H1 (cell line): Measurements from ENCODE around the gene MTRFR. TPM values are rescaled to one million over a fixed set of nuclear protein-coding genes. Genes with fewer than 3 reads are reported as not detected.

ENCODE experiments used
- CTCF ChIA-PET: fragments of 300-600 bp; sonication (Branson Sonifier 250); formaldehyde crosslinking; loops from one replicate; lab custom pipeline; 2021; ENCODE audit not compliant: partially characterized antibody; lab: Charles Lee
- POLR2A ChIA-PET: fragments of 300-600 bp; sonication (Branson Sonifier 250); formaldehyde crosslinking; loops from one replicate; lab custom pipeline; 2021; ENCODE audit warnings: inconsistent platforms; ENCODE audit not compliant: partially characterized antibody; lab: Charles Lee
- DNase-seq, 2 experiments: peaks; one replicate each; pipeline versions ENCODE4 v3.0.0 to v3.0.0-alpha.2; 2010 to 2022; ENCODE audit warnings: low spot score in 2 of 2, low read depth in 1 of 2, mixed read lengths in 1 of 2
- FAIRE-seq: peaks from 2 replicates; lab custom pipeline; 2011; peaks lifted over from hg19 to GRCh38; lab: Jason Lieb, UNC
- H2AFZ ChIP-seq: 2 replicates; pipeline ENCODE4 v1.8.1; 2012; ENCODE audit warnings: low read length, inconsistent platforms
- H2AK5ac ChIP-seq: 2 replicates; pipeline ENCODE4 v1.6.1; 2013; ENCODE audit warnings: low read depth, low read length
- H2BK120ac ChIP-seq: replicated peaks from 2 replicates; pipeline ENCODE3; 2013; ENCODE audit warnings: low read depth, low read length, inconsistent platforms
- H2BK12ac ChIP-seq: 2 replicates; pipeline ENCODE4 v1.6.1; 2013; ENCODE audit warnings: low read depth, low read length
- H2BK15ac ChIP-seq: 2 replicates; pipeline ENCODE4 v1.6.1; 2013; ENCODE audit warnings: low read length
- H2BK20ac ChIP-seq: 2 replicates; pipeline ENCODE4 v1.6.1; 2013; ENCODE audit warnings: low read length
- H2BK5ac ChIP-seq: 2 replicates; pipeline ENCODE4 v1.6.1; 2013; ENCODE audit warnings: low read depth, low read length
- H3K14ac ChIP-seq: 2 replicates; pipeline ENCODE4 v1.6.1; 2013; ENCODE audit warnings: inconsistent platforms; ENCODE audit not compliant: insufficient read length
- H3K18ac ChIP-seq: 2 replicates; pipeline ENCODE4 v1.6.1; 2013; ENCODE audit warnings: low read length; ENCODE audit errors: extremely low read depth
- H3K23ac ChIP-seq: 2 replicates; pipeline ENCODE4 v1.6.1; 2013; ENCODE audit warnings: inconsistent platforms; ENCODE audit not compliant: insufficient read length
- H3K23me2 ChIP-seq: 2 replicates; pipeline ENCODE4 v1.6.1; 2013; ENCODE audit warnings: low read depth, low read length
- H3K27ac ChIP-seq: 2 replicates; pipeline ENCODE4 v1.6.1; 2011; ENCODE audit warnings: low read depth, low read length, inconsistent platforms
- H3K27me3 ChIP-seq, 4 experiments: replicated peaks in 1 of 4; 1 replicate in 1 of 4; 2 replicates in 3 of 4; pipeline versions ENCODE4 v1.6.1 to v1.8.1; 2011 to 2013; ENCODE audit warnings: low read length in 3 of 4, mild to moderate bottlenecking in 3 of 4, inconsistent platforms in 2 of 4, mixed read lengths in 2 of 4, moderate library complexity in 1 of 4; ENCODE audit not compliant: control insufficient read depth in 3 of 4, insufficient read depth in 3 of 4; ENCODE audit errors: extremely low read depth in 1 of 4
- H3K36me3 ChIP-seq, 4 experiments: 2 replicates each; pipeline versions ENCODE4 v1.6.1 to v1.8.1; 2011 to 2013; ENCODE audit warnings: mild to moderate bottlenecking in 4 of 4, low read length in 3 of 4, moderate library complexity in 2 of 4, control low read depth in 1 of 4, inconsistent platforms in 1 of 4; ENCODE audit not compliant: insufficient read depth in 4 of 4, control insufficient read depth in 2 of 4
- H3K4ac ChIP-seq: replicated peaks from 2 replicates; pipeline ENCODE3; 2013; ENCODE audit warnings: low read length, low read depth, mixed read lengths, inconsistent platforms; ENCODE audit not compliant: insufficient read length
- H3K4me1 ChIP-seq, 4 experiments: replicated peaks in 1 of 4; 1 replicate in 1 of 4; 2 replicates in 3 of 4; pipeline versions ENCODE4 v1.6.1 to v1.8.1; 2011 to 2013; ENCODE audit warnings: low read length in 3 of 4, inconsistent platforms in 2 of 4, mixed read lengths in 1 of 4; ENCODE audit not compliant: insufficient read depth in 4 of 4, control insufficient read depth in 3 of 4
- H3K4me2 ChIP-seq, 2 experiments: 2 replicates each; pipeline versions ENCODE4 v1.6.1 to v1.8.1; 2011 to 2013; ENCODE audit warnings: low read depth in 2 of 2, low read length in 2 of 2, control low read depth in 1 of 2, inconsistent platforms in 1 of 2, mild to moderate bottlenecking in 1 of 2; ENCODE audit not compliant: insufficient read depth in 1 of 2
- H3K4me3 ChIP-seq, 4 experiments: fragments of 200-600, 300-600 bp in 1 of 4; sonication (generic), shearing (Covaris generic), sonication (Bioruptor Twin) in 1 of 4; 2 replicates each; pipeline versions ENCODE4 v1.5.1 to v1.8.1; 2011 to 2016; ENCODE audit warnings: low read length in 4 of 4, low read depth in 3 of 4, control low read depth in 2 of 4, inconsistent platforms in 2 of 4, mild to moderate bottlenecking in 2 of 4, mixed read lengths in 1 of 4, moderate library complexity in 1 of 4; ENCODE audit not compliant: insufficient read depth in 2 of 4; ENCODE audit errors: extremely low read depth in 1 of 4
- H3K56ac ChIP-seq: replicated peaks from 2 replicates; pipeline ENCODE3; 2013; ENCODE audit warnings: low read depth, mild to moderate bottlenecking, mixed read lengths, low read length, inconsistent platforms; ENCODE audit not compliant: insufficient read length
- H3K79me1 ChIP-seq: 2 replicates; pipeline ENCODE4 v1.6.1; 2013; ENCODE audit warnings: low read depth, low read length, control low read depth
- H3K79me2 ChIP-seq, 2 experiments: 2 replicates each; pipeline versions ENCODE4 v1.6.1 to v1.8.1; 2012 to 2013; ENCODE audit warnings: low read length in 2 of 2, mild to moderate bottlenecking in 2 of 2, inconsistent platforms in 1 of 2; ENCODE audit not compliant: insufficient read depth in 2 of 2, control insufficient read depth in 1 of 2
- H3K9ac ChIP-seq, 4 experiments: replicated peaks in 1 of 4; 1 replicate in 1 of 4; 2 replicates in 3 of 4; pipeline versions ENCODE4 v1.6.1 to v1.8.1; 2011 to 2013; ENCODE audit warnings: low read depth in 3 of 4, low read length in 3 of 4, control low read depth in 2 of 4, mild to moderate bottlenecking in 2 of 4, moderate library complexity in 2 of 4, inconsistent platforms in 1 of 4; ENCODE audit errors: extremely low read depth in 1 of 4
- H3K9me3 ChIP-seq, 2 experiments: 2 replicates each; pipeline versions ENCODE4 v1.6.1 to v1.8.1; 2012 to 2013; ENCODE audit warnings: mild to moderate bottlenecking in 2 of 2, moderate library complexity in 2 of 2, control low read depth in 1 of 2, inconsistent platforms in 1 of 2, low read depth in 1 of 2, low read length in 1 of 2, mixed read lengths in 1 of 2; ENCODE audit not compliant: insufficient read depth in 2 of 2
- H4K20me1 ChIP-seq, 2 experiments: replicated peaks in 1 of 2; 2 replicates each; pipeline versions ENCODE3 to v1.8.1; 2011 to 2013; ENCODE audit warnings: inconsistent platforms in 2 of 2, low read length in 2 of 2, mild to moderate bottlenecking in 1 of 2; ENCODE audit not compliant: insufficient read depth in 2 of 2, control insufficient read depth in 1 of 2
- H4K5ac ChIP-seq: 2 replicates; pipeline ENCODE4 v1.6.1; 2013; ENCODE audit warnings: low read length, low read depth, mixed read lengths, inconsistent platforms; ENCODE audit not compliant: insufficient read length
- H4K8ac ChIP-seq: 2 replicates; pipeline ENCODE4 v1.8.0; 2013; ENCODE audit warnings: mild to moderate bottlenecking, moderate library complexity, low read length, inconsistent platforms; ENCODE audit not compliant: insufficient read depth; ENCODE audit errors: extremely low read depth
- H4K91ac ChIP-seq: replicated peaks from 2 replicates; pipeline ENCODE3; 2013; ENCODE audit warnings: low read length, mixed read lengths, inconsistent platforms; ENCODE audit not compliant: insufficient read length
- ASH2L ChIP-seq: fragments of 200-600, 300-600 bp; sonication (generic); IDR thresholded peaks from one replicate; pipeline ENCODE4 v1.7.1; 2017; ENCODE audit warnings: low read length
- BACH1 ChIP-seq: IDR thresholded peaks from 2 replicates; pipeline ENCODE4 v1.6.1; 2012; ENCODE audit warnings: low read length, improper control_type of control experiment
- EGR1 ChIP-seq: IDR thresholded peaks from 2 replicates; pipeline ENCODE4 v1.6.1; 2011; ENCODE audit warnings: low read depth, low read length, borderline replicate concordance
- GABPA ChIP-seq: IDR thresholded peaks from 2 replicates; pipeline ENCODE4 v1.6.1; 2011; ENCODE audit warnings: mild to moderate bottlenecking, low read length, moderate library complexity, borderline replicate concordance; ENCODE audit not compliant: insufficient read depth
- KDM5A ChIP-seq: fragments of 200-600 bp; IDR thresholded peaks from 2 replicates; pipeline ENCODE4 v1.7.1; 2012; ENCODE audit warnings: mild to moderate bottlenecking, low read length, inconsistent platforms, mixed read lengths
- NRF1 ChIP-seq: IDR thresholded peaks from 2 replicates; pipeline ENCODE4 v1.6.1; 2011; ENCODE audit warnings: mild to moderate bottlenecking, low read depth, low read length, improper control_type of control experiment
- RNF2 ChIP-seq: fragments of 200-900, 300-1000 bp; sonication (generic); IDR thresholded peaks from 2 replicates; pipeline ENCODE4 v1.7.1; 2016; ENCODE audit warnings: borderline replicate concordance, low read depth, mild to moderate bottlenecking, antibody characterized with exemption, low read length; ENCODE audit not compliant: poor library complexity, severe bottlenecking; ENCODE audit errors: missing control alignments
- SIRT6 ChIP-seq: IDR thresholded peaks from one replicate; pipeline ENCODE4 v1.7.1; 2012; ENCODE audit warnings: low read length, inconsistent platforms
- SP4 ChIP-seq: IDR thresholded peaks from 2 replicates; pipeline ENCODE4 v1.6.1; 2012; ENCODE audit warnings: low read length, inconsistent platforms
- WGBS, 2 experiments: shearing (Covaris generic) in 1 of 2; methylation state at CpG; one replicate each; pipeline versions ENCODE4 v1.1.6 to v1.1.7; 2013 to 2015; ENCODE audit warnings: low lambda C conversion rate in 2 of 2, mixed read lengths in 2 of 2, inconsistent platforms in 1 of 2, low coverage in 1 of 2, missing lambda C conversion rate in 1 of 2; ENCODE audit not compliant: insufficient replicate concordance in 2 of 2, insufficient coverage in 1 of 2, insufficient read length in 1 of 2; ENCODE audit errors: extremely low coverage in 1 of 2, missing lambda C conversion rate in 1 of 2; 5-methylcytosine and 5-hydroxymethylcytosine counted together
- polyA plus RNA-seq, 7 experiments: library from polyadenylated mRNA; depleted of rRNA in 3 of 7; stranded (reverse) in 5 of 7; unstranded in 2 of 7; fragments of >200 nt in 5 of 7; fragments of 200-250 nt in 2 of 7; gene quantifications; 1 replicate in 5 of 7; 2 replicates in 1 of 7; 4 replicates in 1 of 7; pipeline versions ENCODE4 v1.2.1 to v1.2.3, GENCODE V29; 2011 to 2013; ENCODE audit warnings: missing spikeins in 2 of 7, mixed read lengths in 2 of 7
- total RNA-seq: library from RNA; stranded (reverse); fragmentation: NEBNext Ultra II Directional; extraction: Animal tissue kit (Norgen Biotek cat#: 25700); gene quantifications from 2 replicates; pipeline ENCODE4 v1.2.1, GENCODE V29; 2021
- TF ChIP-seq, protein P1 (sequence below): IDR thresholded peaks from 2 replicates; pipeline ENCODE4 v1.6.1; 2012; ENCODE audit warnings: inconsistent platforms

The MTRFR gene
- total and polyA plus RNA-seq, 2 of the 8 experiments (the other 6 are each of a cell fraction or from before 2014, with no cell fraction given): 9.2 to 12.9 TPM

DNA sequence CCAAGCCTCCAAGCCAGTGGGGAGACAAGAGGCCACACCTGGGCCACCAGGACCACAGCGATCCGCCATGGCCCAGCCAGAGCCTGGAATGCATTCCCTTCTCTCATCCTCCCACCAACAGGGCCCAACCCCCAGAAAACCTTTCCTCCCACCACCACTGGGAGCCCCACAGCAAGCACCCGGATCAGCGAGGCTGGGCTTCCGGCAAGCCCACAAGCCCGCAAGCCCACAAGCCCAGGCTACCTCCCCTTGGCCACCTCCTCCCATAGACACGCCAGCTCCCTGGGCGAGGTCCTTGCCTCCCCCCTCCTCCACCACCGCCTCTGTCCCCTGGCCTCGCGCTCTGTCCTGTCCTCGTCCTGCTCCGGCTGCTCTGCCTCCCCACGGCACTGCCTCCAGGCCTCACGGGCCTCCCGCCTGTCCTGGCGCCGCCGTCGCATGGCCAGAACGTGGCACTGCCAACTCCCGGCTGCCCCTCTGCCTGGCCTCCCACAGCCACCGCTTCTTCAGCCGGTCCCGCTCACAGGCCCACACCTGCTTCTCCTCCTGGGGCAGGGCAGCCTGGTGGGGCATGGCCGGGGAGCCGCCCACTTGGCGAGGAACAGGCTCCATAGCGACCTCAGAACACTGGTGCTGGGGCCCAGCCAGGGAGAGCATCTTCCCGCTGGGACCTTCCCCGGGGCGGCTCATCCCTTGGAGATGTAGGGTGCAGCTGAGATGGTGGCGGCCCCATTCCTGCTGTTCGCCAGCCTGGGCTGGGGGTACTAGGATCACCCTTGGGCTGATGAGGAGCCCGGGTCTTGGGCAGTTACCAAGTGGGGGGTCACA lies 32.8 kb downstream of the MTRFR start:
- Histone ChIP-seq H3K9me3 (no peaks in the 10 kb centered on the region), H2BK15ac (no peak overlapping the region), H2BK5ac (no peak overlapping the region; the same call in 1 of the 2 replicates), H3K14ac (no peak overlapping the region), H4K91ac (no peak overlapping the region), H3K4me3 (no peak overlapping the region), H3K27me3 (no peaks in the 10 kb centered on the region), H4K5ac (no peak overlapping the region), H3K79me2 (peaks cover 0 to 58% of the 10 kb centered on the region in 2 experiments; a peak in 2 of 4 replicates), H2AK5ac (no peak overlapping the region), H3K79me1 (peaks cover 9% of the 10 kb centered on the region), H3K23me2 (peaks cover 5% of the 10 kb centered on the region), H3K9ac (no peak overlapping the region; a peak in 1 of 7 replicates), H3K27ac (no peak overlapping the region), H3K18ac (no peak overlapping the region; the same call in 1 of the 2 replicates), H4K20me1 (peaks cover 11 to 13% of the 10 kb centered on the region in 2 experiments), H2AFZ (no peak overlapping the region), H3K4me1 (peaks cover 0 to 19% (median 12%) of the 10 kb centered on the region in 4 experiments; a peak in 6 of 7 replicates), H3K36me3 (peaks cover 6 to 42% (median 29%) of the 10 kb centered on the region in 4 experiments; a peak in 7 of 8 replicates), H3K23ac (no peak overlapping the region), H2BK120ac (no peak overlapping the region), H2BK20ac (no peak overlapping the region), H3K4me2 (no peak overlapping the region; a peak in 1 of 4 replicates), H4K8ac (no peak overlapping the region), H3K56ac (no peak overlapping the region), H2BK12ac (no peak overlapping the region), H3K4ac (no peak overlapping the region)
- ChIA-PET CTCF (interaction anchor here (0.8 to 1.4 kb wide), 4 partner anchors 18 to 44 kb away, joined by 3 to 8 read pairs (median 4); no protein-coding TSS in a partner anchor), POLR2A (interaction anchor here (0.8 to 5.2 kb wide), 9 partner anchors 9 to 354 kb away, joined by 4 to 42 read pairs (median 6); partner anchors contain the start of genes KMT5A, MPHOSPH9, MTRFR and SBNO1)
- 93% methylated on average over 35 of the region's 35 CpGs; no CpG with 5 or more reads in 1 of the 2 experiments for WGBS, 2 experiments
- FAIRE-seq: no peak
- no peak for DNase-seq
- TF ChIP-seq ASH2L (no peak), SP4 (no peak), GABPA (no peak), EGR1 (no peak), NRF1 (no peak), BACH1 (no peak), SIRT6 (no peak), KDM5A (no peak), RNF2 (no peak)
- TF ChIP-seq, protein P1, sequence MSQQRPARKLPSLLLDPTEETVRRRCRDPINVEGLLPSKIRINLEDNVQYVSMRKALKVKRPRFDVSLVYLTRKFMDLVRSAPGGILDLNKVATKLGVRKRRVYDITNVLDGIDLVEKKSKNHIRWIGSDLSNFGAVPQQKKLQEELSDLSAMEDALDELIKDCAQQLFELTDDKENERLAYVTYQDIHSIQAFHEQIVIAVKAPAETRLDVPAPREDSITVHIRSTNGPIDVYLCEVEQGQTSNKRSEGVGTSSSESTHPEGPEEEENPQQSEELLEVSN: no peak
